Measurements from ENCODE around the gene SLAIN1. TPM values are rescaled to one million over a fixed set of nuclear protein-coding genes. Genes with fewer than 3 reads are reported as not detected.

SLAIN1 gene
- total RNA-seq, 1 donor from 2014 or later = 16.4 TPM

DNA sequence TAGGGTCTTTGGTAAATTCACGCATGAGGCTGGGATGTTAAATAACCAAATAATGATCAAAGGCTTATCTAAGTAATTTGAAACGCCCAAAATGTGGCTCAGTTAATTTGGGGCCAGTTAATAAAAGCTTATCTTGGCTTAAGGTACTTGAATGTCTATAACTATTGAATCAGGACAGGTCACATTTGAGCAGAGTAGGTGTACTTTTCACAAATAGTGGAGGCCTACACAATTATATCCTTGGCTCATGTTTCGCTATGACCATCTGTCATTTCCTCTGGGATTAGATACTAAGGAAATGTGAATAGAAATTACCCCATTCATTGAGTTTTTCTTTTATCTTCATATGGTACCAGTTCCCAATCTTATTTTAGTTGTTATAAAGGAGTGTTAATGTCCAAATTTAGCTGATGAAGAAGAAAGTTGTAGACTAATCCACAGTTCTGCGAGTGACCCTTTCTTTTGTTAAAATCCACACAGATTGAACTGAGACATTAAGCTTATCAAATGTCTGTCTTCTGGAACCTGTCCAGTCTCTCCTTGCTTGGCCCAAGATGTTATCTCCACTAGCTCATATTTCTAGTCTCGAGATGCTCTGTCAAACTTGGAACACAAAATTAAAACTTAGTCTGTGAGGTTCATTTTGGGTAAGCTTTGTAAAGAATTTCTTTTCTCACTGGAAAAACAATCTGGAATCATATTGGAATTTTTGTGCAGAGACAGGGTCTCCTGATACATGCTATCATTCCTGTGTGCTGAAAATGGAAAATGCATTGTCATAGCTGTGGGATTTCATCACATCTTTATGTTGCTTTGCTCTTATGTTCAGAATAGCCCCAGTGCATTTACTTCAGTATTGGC lies 31.0 kb downstream of the SLAIN1 start:
- intact Hi-C loops (cut with DNase I) = no loop called here
- ATAC-seq = no peak
- TF ChIP-seq, protein P1, sequence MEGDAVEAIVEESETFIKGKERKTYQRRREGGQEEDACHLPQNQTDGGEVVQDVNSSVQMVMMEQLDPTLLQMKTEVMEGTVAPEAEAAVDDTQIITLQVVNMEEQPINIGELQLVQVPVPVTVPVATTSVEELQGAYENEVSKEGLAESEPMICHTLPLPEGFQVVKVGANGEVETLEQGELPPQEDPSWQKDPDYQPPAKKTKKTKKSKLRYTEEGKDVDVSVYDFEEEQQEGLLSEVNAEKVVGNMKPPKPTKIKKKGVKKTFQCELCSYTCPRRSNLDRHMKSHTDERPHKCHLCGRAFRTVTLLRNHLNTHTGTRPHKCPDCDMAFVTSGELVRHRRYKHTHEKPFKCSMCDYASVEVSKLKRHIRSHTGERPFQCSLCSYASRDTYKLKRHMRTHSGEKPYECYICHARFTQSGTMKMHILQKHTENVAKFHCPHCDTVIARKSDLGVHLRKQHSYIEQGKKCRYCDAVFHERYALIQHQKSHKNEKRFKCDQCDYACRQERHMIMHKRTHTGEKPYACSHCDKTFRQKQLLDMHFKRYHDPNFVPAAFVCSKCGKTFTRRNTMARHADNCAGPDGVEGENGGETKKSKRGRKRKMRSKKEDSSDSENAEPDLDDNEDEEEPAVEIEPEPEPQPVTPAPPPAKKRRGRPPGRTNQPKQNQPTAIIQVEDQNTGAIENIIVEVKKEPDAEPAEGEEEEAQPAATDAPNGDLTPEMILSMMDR (IDR thresholded peaks at IDR 0.05) = no peak

DNA sequence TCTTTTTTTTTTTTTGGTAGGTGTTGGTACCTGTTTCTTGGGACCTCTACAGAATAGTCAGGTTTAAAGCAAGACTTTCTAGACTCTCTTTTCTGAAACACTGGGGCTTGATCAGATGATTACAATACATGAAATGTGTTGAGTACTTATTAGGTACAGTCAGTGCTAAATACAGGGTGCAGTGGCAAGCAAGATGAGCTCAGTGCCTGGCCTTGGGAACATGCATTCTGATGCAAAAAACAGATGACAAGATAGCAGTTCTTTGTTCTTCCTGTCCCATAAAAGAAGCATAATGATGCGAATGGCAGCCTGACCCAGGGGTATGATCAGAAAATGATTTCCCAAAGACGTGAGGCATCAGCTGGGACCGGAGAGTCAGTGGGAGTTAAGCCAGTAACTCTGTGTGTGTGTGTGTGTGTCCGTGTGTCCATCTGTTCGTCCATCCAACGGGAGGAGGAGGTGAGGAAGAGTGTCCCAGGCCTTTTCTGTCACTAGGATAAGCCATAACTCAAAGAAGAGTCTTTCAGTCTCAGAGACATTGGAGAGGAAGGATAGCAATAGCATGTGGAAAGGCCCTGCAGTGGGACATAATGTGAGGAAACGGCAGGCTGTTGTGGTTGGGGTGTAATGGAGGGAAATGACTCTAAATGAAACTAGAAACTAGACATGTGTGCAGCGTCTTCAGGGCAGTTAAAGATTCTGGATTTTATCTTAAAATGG lies 32.2 kb downstream of the SLAIN1 start:
- no peaks in the 10 kb centered on the region for H3K36me3 ChIP-seq
- DNase-seq = no peak
- TF ChIP-seq, protein P1 (IDR thresholded peaks at IDR 0.05) = no peak
- ATAC-seq = no peak
- H3K27ac ChIP-seq = no peak overlapping the region
- H3K4me3 ChIP-seq = no peak overlapping the region
- peaks cover 5% of the 10 kb centered on the region for H3K4me1 ChIP-seq
- intact Hi-C loops (cut with DNase I) = no loop called here
- H3K9me3 ChIP-seq = no peaks in the 10 kb centered on the region
- no peaks in the 10 kb centered on the region for H3K27me3 ChIP-seq (ENCODE audit: low read depth)

More for the DNA sequence above, 31.0 kb downstream of the SLAIN1 start:
- H3K4me1 ChIP-seq = peaks cover 5% of the 10 kb centered on the region
- H3K27me3 ChIP-seq (ENCODE audit: low read depth) = no peaks in the 10 kb centered on the region
- no peak overlapping the region for H3K4me3 ChIP-seq
- no peak overlapping the region for H3K27ac ChIP-seq
- no peak for DNase-seq
- no peaks in the 10 kb centered on the region for H3K36me3 ChIP-seq
- no peaks in the 10 kb centered on the region for H3K9me3 ChIP-seq

- Histone ChIP-seq H3K36me3 (no peaks in the 10 kb centered on the region), H3K9me3 (no peaks in the 10 kb centered on the region), H3K27ac (no peak overlapping the region), H3K4me1 (peaks cover 5% of the 10 kb centered on the region), H3K4me3 (no peak overlapping the region), H3K27me3 (ENCODE audit: low read depth) (no peaks in the 10 kb centered on the region)
- ATAC-seq (no peak), DNase-seq (no peak)
- intact Hi-C loops (cut with DNase I) = no loop called here
- TF ChIP-seq, protein P1 (IDR thresholded peaks at IDR 0.05) = no peak
Observed at GRCh38 chr13:77730572-77730971, 33.1 kb downstream of the SLAIN1 start.

DNA sequence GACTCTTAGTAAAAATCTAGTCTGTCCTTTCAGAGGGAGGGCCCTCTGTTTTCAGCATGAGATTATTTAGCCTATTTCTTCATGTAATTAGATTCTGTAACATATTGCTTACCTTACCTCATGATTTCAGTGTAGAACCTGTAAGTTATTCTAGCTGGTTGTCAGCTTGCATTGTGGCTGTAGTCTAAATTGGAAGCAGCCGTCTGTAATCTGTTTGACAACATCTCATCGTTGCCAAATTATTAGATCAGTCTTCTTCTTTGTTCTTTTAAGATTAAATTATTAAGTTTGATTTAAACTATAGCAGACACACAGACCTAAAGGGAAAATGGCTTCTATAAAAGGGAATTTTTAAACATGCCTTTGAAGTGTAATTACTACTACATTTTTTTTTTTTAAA lies 34.8 kb downstream of the SLAIN1 start:
- Histone ChIP-seq H3K27me3 (ENCODE audit: low read depth) (no peaks in the 10 kb centered on the region), H3K36me3 (no peaks in the 10 kb centered on the region), H3K4me1 (peaks cover 5% of the 10 kb centered on the region), H3K9me3 (no peaks in the 10 kb centered on the region), H3K27ac (no peak overlapping the region), H3K4me3 (no peak overlapping the region)
- TF ChIP-seq, protein P1 (IDR thresholded peaks at IDR 0.05) = no peak
- ATAC-seq = no peak
- intact Hi-C loops (cut with DNase I) = no loop called here
- DNase-seq = no peak

DNA sequence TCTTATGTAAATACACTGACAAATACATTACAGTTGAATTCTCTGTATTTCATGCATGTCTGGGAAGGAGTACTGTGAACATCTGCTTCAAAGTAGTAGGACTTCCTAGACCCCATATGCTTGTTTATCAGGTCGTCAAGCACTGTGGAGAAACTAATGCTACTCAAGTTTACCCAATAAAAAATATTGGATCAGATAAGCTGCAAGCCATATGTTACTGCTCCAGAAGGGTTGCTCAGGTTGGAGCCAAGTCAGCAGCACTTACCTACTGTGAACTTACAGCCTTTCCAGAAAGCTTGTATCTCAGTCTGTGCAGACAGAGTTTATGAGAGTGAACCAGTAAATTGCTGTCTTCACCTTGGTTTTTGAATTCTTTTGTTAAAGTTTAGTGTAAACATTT lies 36.2 kb downstream of the SLAIN1 start:
- H3K4me1 ChIP-seq = peaks cover 5% of the 10 kb centered on the region
- no peaks in the 10 kb centered on the region for H3K9me3 ChIP-seq
- no peaks in the 10 kb centered on the region for H3K36me3 ChIP-seq
- no peak overlapping the region for H3K4me3 ChIP-seq
- intact Hi-C loops (cut with DNase I) = no loop called here
- TF ChIP-seq, protein P1 (IDR thresholded peaks at IDR 0.05) = no peak
- no peaks in the 10 kb centered on the region for H3K27me3 ChIP-seq (ENCODE audit: low read depth)
- ATAC-seq (no peak), DNase-seq (no peak)
- no peak overlapping the region for H3K27ac ChIP-seq
